ENCODE data around the gene TFDP2. TPM values are rescaled to one million over a fixed set of nuclear protein-coding genes. Genes with fewer than 3 reads are reported as not detected.

Gene TFDP2
- total RNA-seq, 1 experiment from 2014 or later, result 91.7 TPM

DNA sequence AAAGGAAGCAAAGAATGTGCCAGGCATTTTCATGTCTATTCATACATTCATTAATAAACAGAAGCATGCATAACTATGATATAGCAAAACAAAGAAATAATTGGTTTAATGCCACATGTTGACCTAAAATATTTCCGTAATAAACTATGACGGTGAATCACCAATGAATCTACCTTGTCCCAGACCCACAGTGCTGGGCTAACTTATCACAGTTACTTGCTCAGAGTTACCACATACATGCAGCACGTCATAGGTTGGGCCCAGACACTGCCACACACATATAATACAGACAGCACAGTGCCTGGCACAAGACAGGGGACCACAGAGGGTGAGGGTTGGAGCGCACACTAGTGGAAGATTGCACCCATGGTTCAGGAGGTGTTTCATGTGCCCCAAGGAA is 186.0 kb downstream of the TFDP2 start:
- no peak for DNase-seq (ENCODE audit: low read depth)

DNA sequence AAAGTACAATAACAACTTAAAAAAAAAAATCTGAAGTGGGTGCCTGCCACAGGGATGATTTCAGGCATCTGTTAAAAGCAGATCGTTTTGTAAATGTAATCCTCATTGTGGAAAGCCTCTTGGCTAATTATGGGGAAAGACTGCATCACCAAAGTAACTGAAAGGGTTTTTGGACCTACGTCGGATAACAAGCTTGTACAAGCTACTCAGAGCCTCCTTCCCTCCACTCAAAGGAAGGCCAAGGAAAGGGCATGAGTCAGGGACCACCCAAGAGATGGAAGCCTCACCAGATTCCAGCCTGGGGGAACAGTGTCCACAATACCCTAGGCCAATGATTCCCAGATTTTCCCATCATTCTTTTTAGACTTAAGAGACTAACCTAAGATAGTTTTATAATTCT is 188.6 kb downstream of the TFDP2 start:
- DNase-seq (ENCODE audit: low read depth), result peak; percentile 75

- peak; percentile 61 for DNase-seq (ENCODE audit: low read depth)
These were observed 189.5 kb downstream of the TFDP2 start for GRCh38 chr3:141959589-141960554.

GRCh38 chr3:141955175-141955574 is 194.2 kb downstream of the TFDP2 start:
- DNase-seq (ENCODE audit: low read depth), result peak; percentile 75

DNA sequence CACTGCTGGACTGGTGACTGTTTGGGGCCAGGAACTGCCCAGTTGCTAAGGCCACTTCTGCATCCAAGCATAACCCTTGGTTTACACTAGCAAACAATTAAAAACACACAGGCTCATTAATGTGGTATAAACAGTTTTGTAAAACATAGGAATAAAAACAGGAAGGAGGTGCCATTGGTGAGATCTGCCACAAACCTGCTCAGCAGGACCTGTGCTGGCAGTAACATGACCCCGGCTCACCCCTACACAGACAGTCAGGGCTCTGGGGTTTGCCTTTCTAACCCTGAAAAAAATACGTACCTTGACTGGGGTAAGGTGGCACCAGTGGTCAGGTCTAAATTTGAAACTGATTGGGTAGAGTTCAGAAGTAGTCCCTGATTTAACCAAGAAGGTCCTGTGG is 196.7 kb downstream of the TFDP2 start:
- no peak for DNase-seq (ENCODE audit: low read depth)

GRCh38 chr3:141950572-141951493 is 198.5 kb downstream of the TFDP2 start:
- no peak for DNase-seq (ENCODE audit: low read depth)

DNA sequence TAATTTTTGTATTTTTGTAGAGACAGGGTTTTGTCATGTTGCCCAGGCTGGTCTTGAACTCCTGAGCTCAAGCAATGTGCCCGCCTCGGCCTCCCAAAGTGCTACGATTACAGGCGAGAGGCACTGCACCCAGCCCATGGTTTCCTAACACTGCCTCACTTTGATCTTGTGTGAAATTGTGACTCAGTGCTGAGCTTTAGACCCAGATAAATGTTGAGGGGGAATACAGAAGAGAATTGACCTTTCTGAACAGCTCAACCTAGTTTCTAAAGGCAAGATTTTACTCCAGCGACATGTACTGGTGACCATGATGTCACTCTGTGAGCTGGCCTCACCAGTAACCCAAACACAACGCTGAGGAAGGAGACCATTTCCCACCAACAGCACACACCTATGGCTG is 199.4 kb downstream of the TFDP2 start:
- no peak for DNase-seq (ENCODE audit: low read depth)

GRCh38 chr3:141949399-141949798 is 199.9 kb downstream of the TFDP2 start:
- DNase-seq (ENCODE audit: low read depth), result no peak

DNA sequence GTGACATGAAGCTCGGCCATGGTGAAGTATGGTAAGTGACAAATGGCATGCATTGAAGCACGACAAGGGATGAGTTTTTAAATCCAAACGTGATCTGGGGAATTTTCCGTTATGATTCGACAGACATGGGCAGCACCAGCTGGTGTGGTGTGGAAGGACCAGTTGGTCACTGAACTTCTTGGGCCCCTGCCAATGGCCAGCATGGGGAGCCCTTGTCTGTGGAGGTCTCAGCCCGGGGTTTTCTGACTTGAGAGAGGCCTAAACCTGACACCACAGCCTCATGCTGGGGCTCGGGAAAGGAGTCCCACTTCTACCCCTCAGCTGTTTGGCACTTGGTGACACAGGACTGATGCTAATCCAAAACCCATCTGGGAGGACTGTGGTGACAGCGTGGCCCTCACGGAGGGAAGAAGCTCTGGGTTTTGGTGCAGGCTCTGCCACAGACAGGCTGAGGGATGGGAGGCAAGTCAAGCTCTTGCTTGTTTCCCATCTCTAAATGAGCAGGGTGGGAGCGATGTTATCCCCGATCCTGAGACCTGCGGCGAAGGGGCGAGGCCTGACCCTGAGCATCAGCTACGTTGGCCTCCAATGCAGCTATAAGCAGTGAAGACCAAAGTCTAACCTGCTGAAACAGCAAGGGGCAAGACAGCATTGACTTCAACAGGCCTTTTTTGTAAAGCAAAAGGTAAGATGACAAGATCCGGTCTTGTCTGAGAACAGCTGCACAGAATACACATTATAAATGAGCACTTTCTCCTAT is 203.4 kb downstream of the TFDP2 start:
- DNase-seq (ENCODE audit: low read depth), result no peak

DNA sequence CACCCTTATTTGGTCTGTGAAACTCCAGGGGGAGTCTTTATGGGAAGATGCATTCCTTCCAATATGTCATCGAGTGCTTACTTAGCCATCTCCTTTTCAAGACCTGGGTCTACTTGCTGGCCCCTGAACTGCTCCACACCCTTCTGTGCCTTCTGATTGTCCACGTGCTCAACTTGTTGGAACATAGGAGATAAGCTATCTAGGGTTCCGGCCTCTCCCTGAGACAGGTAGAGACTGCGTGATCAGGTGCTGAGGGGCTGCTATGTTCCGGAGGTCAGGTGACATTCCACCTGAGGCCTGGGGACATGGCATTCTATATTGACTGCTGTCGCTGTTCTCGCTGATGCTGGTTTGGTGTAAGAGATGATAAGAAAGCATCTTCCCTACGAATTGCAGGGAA is 207.3 kb downstream of the TFDP2 start:
- no peak for DNase-seq (ENCODE audit: low read depth)

DNA sequence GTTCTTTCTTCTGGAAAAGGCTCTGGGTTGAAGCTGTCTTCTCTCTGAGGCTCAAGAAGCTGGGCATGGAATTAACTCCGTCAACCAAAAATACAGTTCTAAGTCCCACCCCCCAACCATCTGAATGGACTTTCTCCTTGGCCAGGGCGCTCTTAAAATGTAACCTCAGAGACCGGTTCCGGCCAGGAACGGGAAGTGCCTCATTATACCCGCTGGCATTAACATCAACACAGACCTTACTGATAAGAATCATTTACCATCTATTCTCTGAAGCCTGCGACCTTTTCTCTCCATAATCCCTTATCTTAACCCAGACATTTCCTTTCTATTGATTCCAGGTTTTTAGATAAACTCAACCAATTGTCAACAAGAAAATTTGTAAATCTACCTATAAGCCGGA is 208.3 kb downstream of the TFDP2 start:
- DNase-seq (ENCODE audit: low read depth), result no peak

- peak; percentile 94 for DNase-seq (ENCODE audit: low read depth)
These were observed 209.1 kb downstream of the TFDP2 start for GRCh38 chr3:141940194-141940776.

DNA sequence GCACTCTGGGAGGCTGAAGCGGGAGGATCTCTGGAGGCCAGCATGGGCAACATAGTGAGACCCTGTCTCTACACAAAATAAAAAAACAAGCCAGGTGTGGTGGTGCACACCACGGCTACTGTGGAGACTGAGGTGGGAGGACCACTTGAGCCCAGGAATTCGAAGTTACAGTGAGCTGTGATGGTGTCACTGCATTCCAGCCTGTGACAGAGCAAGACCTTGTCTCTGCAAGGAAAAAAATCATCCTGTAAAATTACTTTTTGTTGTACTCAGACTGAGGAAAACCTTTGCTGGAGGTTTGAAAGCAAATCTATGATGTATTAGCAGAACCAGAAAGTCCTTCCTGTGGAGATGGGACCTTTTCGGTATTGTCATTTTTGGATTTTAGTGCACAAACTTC is 209.6 kb downstream of the TFDP2 start:
- peak; percentile 29 for DNase-seq (ENCODE audit: low read depth)

DNA sequence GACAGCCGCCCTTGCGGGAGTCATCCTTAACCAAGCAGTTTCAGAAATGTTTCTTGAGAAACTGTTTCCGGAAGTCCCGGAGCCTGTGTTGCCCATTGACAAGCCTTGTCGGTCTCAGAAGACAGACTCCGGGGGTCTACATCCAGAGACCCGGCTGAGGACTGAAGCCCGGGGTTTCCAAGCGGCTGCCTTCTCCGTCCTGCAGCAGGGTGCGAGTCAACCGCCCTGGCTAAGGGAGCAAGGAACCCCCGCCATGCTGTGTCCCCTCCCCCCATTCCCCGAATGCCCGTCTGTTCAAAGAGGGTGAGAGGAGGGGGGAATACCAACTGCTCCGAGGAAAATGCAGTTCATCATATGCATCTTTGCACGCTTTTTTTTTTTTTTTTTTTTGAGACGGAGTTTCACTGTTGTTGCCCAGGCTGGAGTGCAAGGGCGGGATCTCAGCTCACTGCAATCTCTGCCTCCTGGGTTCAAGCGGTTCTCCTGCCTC is 211.3 kb downstream of the TFDP2 start:
- DNase-seq (ENCODE audit: low read depth), result no peak

GRCh38 chr3:141934354-141934753 is 215.0 kb downstream of the TFDP2 start:
- DNase-seq (ENCODE audit: low read depth), result no peak

- no peak for DNase-seq (ENCODE audit: low read depth)
These were observed 215.7 kb downstream of the TFDP2 start for GRCh38 chr3:141933421-141934300.

GRCh38 chr3:141930801-141931200 is 218.5 kb downstream of the TFDP2 start:
- DNase-seq (ENCODE audit: low read depth), result no peak

- DNase-seq (ENCODE audit: low read depth), result no peak
These were observed 219.9 kb downstream of the TFDP2 start for GRCh38 chr3:141929341-141929995.

DNA sequence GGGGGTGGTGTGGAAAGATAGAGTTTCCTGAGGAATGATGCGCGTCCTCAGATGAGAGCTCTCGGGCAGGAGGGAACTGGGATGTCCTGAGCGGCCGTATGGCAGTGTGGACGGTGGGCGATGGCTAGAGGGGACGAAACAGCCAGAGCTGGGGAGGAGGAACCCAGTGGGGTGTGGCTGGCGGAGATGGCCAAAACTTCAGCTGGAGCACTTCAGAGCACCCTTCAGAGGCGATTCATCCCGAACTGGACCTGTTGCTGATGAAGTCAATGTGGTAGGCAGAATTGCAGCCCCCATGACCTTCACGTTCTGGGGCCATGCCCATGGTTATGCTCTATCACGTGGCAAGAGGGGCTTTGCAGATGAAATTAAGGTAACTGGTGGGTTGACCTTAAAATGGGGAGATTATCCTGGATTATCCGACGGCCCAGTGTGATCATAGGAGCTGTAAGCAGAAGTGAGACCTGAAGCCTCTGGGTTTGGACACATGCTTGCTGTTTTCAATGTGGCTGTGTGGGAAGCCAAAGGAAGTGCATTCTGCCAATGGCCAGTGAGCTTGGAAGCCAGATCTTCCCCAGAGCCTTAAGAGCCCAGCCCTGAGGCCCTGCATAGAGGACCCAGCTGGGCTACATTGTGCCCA is 220.6 kb downstream of the TFDP2 start:
- DNase-seq (ENCODE audit: low read depth), result no peak
